ENCODE measurements around the gene ZBTB5.
"Not testable (repeated sequence)": the region's sequence is repeated elsewhere in the genome, so short reads cannot be mapped to it uniquely, and the experiment has no call there.

ZBTB5 gene

DNA sequence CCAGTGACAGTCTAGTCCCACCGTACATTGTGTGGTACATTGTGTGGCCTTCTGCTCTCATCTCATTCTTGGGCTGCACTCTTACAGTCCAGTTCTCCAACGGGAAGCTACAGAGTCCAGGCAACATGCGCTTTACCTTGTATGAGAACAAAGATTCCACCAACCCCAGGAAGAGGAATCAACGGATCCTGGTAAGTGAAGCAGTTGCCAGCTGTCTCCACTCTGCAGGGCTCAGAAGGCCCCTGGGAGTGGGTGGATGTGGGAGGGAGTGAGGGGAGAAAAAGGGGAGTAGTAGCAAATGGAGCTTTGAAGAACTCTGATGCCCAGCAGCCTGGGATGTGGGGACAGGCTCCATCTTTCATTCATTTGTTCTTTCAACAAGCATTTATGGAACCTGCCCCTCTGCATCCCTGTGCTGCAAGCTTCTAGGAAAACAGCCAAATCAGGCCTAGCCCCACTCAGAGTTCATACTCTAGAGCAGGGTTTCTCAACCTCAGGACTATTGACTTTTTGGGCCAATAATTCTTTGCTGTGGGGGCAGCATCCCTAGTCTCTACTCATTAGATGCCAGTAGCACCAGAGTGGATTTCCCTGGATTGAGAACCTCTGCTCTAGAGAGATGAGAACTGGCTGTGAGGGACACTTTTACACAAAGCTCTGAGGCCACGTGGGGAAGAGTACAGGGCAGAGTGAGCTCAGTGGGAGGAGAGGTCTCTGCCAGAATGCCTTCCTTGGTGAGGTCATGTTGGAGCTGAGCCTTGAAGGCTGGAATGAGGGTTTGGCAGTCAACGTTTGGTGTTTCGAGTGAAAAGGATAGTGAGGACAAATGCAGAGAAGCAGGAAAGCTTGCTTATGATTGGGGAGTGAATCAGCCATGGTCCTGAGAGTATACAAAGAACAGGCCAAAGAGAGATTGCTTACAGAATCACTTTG, 21.6 kb upstream of the ZBTB5 start:
- peak; percentile 66 for DNase-seq (ENCODE audit: low read depth)

DNA sequence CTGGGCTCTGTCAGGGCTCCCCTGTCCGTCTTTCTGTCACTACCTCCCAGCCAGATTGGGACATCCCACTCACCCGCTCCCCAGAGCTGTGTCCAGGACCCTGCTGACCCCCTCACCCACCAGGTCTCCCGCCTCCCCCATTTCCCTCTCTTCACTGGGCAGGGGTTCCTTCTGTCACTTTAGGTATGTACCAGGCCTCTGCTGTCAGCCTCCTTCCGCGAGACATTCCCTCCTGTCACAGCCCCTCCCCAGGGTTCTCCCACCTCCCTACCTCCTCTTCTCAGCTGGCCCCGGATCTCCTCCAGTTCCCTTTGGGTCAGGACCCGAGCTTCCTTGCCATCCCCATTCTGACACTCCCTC, 21.0 kb upstream of the ZBTB5 start:
- DNase-seq (ENCODE audit: low read depth) = no peak

DNA sequence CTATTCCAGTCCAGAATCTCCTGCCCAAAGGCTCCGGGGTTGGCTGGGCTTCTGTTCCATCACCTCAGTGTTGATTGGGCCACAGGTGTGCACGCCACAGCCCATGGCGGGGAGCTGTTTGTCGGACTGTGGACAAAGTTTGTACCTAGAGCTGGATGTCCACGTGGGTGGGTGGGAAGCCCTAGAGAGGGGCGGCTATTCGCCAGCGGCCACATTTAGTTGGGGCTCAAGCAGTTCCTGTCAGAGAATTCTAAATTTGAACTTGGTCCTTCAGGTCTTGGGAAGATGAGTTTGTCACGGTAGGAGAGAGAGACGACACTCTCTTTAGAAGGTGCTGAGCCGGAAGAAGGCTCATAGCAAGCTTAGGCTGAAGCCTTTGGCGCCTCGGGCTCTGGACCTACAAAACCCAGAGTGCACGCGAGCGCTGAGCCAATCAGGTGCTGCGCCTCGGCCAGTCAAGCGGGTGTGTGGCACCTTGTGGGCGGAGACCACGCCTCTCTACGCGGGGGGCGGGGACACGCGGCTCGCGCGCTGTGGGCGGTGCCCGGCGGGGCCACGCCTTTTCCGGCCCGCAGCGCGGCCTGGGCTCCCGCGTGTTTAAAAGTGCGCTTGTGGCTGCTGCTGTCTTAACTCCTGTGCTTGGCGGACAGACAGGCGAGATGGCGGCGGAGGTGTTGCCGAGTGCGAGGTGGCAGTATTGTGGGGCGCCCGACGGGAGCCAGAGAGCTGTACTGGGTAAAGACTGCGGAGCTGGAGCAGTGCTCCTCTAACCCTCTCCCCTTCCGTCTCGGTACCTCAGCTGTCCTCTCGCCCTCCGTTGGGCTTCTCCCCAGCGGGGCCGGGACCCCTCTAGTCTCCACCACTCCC, 20.4 kb upstream of the ZBTB5 start, which contains the start of gene POLR1E:
POLR1E (plus strand) TSS at position 560 of the 867 bp plus-strand sequence; CDS start at position 660, 100 bp downstream.
- peak; percentile 82 for DNase-seq (ENCODE audit: low read depth)

DNA sequence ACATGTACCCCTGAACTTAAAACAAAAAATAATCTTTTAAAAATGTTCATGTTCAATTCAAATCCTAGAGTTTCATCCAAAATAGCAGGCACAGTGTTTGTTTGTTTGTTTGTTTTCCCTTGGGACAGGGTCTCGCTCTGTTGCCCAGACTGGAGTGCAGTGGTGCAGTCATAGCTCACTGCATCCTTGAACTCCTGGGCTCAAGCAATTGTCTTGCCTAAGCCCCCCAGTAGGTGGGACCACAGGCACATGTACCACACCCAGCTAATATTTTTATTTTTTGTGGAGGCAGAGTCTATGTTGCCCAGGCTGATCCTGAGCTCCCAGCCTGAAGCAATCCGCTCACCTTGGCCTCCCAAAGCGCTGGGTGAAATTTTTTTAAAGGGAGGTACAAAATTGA, 15.5 kb upstream of the ZBTB5 start:
- no peak for DNase-seq (ENCODE audit: low read depth)

DNA sequence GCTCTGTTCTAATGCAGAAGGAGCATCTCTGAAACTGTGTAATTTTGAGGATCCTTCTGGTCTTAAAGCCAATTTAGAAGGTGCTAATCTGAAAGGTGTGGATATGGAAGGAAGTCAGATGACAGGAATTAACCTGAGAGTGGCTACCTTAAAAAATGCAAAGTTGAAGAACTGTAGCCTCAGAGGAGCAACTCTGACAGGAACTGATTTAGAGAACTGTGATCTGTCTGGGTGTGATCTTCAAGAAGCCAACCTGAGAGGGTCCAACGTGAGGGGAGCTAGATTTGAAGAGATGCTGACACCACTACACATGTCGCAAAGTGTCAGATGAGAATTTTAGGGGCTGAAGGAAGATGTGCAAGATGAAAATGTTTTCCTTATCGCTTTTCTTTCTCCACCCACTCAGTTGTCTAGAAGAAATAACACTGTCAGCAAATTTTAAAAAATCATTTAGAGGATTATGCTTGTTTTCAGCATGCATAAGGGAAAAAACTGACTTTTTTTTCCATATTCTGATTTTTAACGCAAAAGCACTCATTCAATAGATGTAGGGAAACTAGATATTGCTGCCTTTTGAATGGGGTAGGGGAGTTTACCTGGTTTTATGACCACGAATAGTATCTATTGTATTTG, 12.9 kb upstream of the ZBTB5 start:
- DNase-seq (ENCODE audit: low read depth) = not testable (repeated sequence)

DNA sequence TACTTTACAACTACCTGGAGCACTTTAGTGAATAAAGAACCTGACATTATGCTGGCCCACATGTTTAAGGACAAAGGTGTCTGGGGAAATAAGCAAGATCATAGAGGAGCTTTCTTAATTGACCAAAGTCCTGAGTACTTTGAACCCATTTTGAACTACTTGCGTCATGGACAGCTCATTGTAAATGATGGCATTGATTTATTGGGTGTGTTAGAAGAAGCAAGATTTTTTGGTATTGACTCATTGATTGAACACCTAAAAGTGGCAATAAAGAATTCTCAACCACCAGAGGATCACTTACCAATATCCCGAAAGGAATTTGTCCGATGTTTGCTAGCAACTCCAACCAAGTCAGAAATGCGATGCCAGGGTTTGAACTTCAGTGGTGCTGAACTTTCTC, 12.2 kb upstream of the ZBTB5 start:
- not testable (repeated sequence) for DNase-seq (ENCODE audit: low read depth)

DNA sequence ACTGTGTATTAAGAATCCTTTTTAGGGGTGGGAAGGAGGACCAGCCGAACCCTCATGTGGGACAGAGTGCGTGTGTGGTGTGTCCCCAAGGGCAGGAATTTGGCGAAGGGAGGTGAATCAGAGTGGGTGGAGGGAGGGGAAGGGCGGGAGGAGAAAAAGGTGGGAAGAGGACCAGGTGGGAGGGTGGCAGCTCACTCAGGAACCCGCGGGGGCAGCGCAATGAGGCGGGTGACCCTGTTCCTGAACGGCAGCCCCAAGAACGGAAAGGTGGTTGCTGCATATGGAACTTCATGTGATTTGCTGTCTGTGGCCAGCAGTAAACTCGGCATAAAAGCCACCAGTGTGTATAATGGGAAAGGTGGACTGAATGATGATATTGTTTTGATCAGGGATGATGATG, 11.7 kb upstream of the ZBTB5 start:
- DNase-seq (ENCODE audit: low read depth) = no peak

DNA sequence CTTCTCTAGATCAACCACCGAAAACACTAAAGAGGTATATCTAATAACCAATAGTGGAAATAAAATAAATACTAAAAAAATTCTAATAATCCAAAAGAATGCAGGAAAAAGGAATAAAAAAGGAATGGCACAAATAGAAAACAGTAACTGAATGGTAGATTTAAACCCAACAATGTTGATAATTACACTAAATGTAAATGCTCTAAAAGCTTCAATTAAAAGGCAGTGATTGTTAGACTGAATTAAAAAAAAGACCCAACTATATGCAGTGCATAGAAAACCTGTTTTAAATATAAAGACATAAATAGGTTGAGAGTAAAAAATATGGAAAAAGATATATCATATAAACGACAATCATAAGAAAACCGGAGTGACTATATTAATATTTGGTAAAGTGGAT, 9.2 kb upstream of the ZBTB5 start:
- DNase-seq (ENCODE audit: low read depth) = no peak

DNA sequence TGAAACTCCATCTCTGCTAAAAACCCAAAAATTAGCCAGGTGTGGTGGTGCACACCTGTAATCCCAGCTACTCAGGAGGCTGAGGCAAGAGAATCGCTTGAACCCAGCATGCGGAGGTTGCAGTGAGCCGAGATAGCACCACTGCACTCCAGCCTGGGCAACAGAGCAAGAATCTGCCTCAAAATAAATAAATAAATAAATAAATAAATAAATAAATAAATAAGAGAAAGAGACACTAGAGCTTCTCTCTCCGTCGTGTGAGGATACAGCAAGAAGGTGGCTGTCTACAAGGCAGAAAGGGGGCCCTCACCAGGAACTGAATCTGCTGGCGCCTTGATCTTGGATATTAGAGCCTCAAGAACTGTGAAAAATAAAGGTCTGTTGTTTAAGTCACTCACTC, 8.7 kb upstream of the ZBTB5 start:
- not testable (repeated sequence) for DNase-seq (ENCODE audit: low read depth)

DNA sequence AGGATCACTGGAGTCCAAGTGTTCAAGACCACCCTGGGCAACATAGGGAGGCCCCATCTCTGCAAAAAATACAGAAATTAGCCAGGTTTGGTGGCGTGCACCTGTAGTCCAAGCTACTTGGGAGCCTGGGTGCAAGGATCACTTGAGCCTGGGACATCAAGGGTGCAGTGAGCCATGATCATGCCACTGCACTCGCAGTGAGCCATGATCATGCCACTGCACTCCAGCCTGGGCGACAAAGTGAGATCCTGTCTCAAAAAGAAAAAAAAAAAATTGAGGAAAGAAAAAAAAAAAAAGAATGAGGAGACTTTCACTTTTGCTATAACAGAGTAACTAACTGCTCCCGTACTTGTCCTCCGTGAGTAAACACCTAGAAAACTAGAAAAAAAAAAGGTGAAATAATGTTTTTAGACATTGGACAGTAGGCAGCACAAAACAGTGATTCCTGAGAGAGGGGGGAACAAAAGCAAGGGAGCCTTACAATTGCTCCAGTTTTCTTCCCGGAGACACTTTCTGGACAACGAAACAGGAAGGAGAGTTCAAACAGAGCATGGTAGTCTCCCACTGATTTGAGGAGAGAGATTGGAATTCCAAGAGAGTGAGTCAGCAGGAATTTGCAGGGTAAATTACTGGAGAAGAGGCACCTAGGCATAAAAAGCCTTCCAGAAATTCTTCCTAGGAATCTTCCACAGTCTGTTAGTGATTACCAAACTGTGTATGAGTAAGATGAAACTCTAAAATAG, 6.9 kb upstream of the ZBTB5 start:
- peak; percentile 97 for DNase-seq (ENCODE audit: low read depth)

DNA sequence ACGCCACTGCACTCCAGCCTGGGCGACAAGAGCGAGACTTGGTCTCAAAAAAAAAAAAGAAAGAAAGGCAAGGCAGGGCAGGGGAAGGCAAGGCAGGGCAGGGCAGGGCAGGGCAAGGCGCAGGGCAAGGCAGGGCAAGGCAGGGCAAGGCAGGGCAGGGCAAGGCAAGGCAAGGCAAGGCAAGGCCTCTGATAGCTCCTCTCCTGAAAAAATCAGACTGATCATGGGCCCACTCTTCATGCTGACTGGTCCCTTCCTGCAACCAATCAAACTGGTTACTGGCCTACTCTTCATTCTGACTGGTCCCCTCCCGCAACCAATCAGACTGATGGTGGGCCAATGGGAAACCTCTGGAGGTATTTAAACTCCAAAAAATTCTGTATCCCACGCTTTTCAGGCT, 3.4 kb upstream of the ZBTB5 start:
- no peak for DNase-seq (ENCODE audit: low read depth)

DNA sequence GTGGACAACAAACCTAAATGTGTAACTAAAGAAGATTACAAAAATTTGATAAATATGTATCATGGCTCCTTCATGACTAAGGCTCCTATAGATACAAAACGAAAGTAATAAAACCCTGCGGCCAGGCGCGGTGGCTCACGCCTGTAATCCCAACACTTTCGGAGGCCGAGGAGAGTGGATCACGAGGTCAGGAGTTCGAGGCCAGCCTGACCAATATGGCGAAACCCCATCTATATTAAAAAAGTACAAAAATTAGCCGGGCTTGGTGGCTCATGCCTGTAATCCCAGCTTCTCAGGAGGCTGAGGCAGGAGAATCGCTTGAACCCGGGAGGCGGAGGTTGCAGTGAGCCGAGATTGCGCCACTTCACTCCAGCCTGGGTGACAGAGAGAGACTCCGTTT, 2.3 kb upstream of the ZBTB5 start:
- not testable (repeated sequence) for DNase-seq (ENCODE audit: low read depth)

DNA sequence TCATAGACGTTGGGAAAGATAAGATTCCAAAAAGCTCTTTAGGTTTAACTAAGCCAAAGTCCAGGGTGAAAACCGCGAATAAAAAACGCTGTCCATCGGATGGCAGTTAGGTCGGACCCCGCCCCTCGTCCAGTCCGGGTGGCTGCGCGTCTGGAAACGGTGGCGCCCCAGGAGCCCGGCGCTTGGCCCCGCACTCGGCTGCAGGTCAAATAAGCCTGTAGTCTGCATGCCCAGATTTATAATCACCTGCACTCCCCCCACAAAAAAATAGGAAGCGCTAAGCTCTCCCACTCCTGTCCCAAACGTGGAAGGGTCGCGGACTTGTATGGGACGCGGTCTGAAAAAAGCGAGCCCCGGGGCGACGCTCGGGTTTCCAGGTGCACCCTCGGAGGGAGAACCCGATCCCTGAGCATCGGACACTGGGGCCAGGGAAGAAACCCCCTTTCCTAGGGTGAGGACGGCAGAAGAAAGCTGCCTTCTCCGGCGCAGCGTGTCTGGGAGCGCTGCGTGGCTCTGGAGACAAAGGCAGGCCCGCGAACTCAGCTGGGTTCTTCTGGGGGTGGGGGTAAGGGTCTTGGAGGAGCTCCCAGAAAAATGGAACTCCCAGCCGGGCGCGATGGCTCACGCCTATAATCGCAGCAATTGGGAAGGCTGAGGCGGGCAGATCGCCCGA, 923 bp upstream of the ZBTB5 start:
- DNase-seq (ENCODE audit: low read depth) = no peak

DNA sequence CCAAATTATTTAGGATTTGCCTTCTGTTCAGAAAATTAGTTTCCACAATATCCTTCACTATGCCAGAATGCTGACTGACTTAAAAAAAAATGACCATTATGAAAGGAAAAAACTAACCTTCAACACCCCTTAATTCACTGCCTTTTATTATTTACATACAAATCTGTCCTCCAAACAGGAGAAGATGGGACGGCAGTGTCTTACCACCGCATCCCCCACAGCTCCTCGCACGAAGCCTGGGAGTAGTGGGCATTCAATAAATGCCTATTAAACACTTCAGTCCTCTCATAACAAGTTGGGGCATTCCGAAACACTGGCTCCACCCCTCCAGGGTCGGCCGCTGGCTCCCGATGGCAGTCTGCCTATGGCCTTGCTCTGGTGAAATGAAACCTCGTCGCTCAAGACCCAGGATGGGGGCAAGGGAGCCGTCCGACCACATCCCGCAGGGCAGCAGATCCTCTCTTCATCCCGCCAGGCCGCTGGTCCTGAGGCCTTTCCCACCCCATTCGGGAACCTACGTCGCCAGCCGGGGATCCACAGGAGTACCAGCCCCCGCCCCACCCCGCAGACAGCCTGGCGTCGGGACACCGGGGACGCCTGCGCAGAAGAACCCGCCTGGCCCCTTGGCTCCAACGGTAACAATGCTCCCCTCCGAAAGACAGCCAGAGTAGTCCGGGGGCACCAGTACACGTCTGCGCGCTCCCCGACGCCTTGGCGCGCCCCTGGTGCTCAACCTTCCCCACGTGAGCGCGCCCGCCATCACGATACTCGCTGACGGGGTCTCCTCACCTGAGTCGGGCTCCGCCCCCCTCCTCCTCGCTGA, 613 bp downstream of the ZBTB5 start:
- DNase-seq (ENCODE audit: low read depth) = peak; percentile 50

DNA sequence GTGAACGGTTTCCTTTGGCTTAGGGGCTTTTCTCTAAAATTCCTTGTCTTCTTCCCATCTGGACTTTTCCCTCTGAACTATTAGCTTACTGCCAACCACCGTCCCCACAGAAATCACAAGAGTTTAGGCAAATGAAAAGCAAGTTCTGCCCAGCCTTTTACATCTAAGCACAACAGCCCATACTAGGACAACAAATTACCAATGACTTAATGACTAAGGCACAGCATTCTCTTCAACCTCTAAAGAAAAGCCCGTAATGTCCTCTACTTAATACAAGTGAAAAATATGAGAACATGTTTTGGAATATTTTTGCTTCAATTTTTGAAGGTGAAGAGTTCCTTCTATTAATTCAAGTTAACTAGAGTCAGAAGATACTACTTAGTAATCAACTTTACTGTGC, 1.2 kb downstream of the ZBTB5 start:
- DNase-seq (ENCODE audit: low read depth) = no peak

DNA sequence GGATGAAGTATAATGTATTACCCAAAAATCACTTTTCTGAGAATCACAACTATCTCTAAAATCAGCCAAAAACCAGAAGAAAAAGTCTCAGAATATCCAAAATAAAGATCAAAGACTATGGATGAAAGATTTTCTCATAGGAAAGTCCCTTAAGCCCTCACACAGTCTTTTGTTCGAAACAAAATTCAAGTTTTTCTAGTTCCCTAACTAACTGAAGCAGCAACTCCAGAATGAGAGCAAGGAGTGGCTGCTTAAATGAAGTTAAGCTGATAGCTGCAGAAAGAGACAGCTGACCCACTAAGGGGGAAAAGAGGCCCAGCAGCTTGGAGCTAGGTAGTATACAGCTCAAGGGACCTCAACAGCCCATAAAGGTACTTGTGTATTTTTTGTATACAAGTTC, 8.4 kb downstream of the ZBTB5 start:
- no peak for DNase-seq (ENCODE audit: low read depth)

DNA sequence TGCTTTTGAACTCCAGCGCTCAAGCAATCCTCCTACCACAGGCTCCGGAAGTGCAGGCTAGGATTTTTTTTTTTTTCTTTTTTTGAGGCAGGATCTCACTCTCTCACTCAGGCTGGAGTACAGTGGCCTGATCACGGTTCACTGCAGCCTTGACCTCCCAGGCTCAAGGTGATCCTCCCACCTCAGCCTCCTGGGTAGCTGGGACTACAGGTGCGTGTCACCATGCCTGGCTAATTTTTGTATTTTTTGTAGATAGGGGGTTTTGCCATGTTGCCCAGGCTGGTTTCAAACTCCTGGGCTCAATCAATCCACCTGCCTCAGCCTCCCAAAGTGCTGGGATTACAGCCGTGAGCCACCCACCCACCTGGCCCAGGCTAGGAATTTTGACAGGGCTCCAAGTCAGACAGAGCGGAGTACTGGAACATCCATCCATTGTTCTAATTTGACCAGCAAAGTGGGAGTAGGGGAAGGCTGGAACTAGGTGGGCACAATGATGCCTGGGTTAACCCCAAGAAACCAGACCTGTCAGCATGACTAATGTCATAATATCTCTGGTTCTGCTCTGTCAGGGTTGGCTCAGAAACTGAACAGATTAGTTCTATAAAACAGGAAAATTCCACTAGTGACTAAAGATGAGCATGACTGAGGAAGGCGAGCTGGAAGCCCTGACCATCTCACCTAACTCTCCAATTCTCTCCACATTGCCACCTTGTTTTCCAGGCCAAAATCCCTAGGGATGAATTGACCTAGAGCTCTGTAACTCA, 9.2 kb downstream of the ZBTB5 start:
- no peak for DNase-seq (ENCODE audit: low read depth)

DNA sequence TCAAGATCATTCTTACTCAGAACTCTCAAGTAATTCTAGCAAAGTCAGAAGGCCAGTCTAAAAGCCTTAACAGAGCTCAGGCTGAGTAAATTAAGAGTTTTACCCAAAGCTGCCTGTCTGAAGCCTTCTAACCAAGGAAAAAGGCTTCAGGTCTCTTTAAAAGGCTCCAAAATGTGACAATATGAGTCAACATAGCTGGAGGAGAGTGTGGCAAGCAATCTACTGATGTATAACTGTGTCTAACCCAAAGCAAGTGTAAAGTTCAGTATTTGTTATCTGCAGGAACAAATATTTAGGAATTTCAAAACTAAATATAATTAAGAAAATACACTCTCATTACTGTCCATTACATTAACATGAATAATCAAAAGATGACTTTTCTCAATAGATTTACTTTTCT, 11.0 kb downstream of the ZBTB5 start:
- no peak for DNase-seq (ENCODE audit: low read depth)

DNA sequence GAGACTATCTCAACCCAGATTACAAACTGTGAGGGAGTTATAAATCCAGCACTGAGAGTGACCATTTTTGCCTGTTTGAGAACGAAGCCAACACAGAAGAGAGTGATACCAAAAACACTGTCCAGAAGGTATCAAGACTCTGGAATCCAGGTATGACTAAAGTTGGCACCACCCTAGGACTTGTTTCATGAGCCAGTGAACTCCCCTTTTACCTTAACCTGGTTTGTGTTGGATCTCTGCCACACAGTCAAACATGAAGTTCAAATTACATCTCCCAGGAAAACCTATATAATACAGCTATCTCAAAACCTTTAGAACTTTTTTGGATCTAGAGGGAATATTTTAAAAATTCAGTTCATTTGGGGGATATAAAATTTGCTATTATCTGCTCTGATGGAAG, 11.4 kb downstream of the ZBTB5 start:
- no peak for DNase-seq (ENCODE audit: low read depth)

DNA sequence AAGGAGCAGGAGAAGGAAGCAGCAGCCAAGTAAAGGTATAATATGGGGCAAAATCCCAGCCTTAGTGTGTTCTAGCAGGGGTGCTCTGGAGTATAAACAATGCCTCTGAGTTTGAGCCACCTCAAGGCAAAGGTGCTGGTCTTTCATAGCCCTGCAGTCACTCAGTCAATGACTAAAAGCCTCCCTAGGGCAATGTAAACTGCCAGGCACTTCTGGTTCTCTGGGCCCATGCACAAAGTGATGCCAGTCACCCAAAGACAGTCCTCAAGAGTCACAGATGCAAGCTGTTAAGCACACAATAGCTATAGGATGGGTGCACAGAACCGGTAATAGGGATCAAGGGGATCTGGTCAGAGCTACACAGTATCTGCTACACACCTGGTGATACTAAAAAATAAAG, 12.6 kb downstream of the ZBTB5 start:
- no peak for DNase-seq (ENCODE audit: low read depth)

Data from HS-5 (cell line).